HG03439 (cell line): ENCODE results near the gene R3HDM2.
"Not testable (repeated sequence)": the region's sequence is repeated elsewhere in the genome, so short reads cannot be mapped to it uniquely, and the experiment has no call there.

Experiments used
- ATAC-seq: cut with Tn5 transposase; IDR thresholded peaks from one replicate; pipeline ENCODE4 v1.9.1; 2021; ENCODE audit warnings: mild to moderate bottlenecking, moderate library complexity; ENCODE audit not compliant: unreplicated experiment

The R3HDM2 gene

GRCh38 chr12:57384478-57384877 lies 46.4 kb downstream of the R3HDM2 start:
- ATAC-seq, result no peak

GRCh38 chr12:57381693-57382220 lies 49.1 kb downstream of the R3HDM2 start:
- ATAC-seq, result no peak

DNA sequence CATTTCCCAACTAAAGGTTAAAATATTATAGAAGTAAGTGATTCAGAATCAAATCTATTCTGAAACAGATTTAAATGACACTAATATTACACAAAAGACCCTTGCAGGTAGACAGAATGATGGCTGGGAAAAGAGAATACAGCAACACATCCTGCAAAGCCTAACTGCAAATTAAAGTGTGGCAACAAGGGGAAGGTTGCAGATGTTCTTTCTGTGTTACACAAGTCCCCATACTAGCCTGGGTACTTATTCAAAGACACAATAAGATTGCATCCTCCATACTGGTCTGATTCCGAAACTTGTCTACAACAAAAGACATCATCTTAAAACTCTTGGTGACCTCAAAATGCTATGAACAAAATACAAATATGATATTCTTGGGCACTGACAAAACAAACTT lies 50.5 kb downstream of the R3HDM2 start:
- ATAC-seq, result no peak

DNA sequence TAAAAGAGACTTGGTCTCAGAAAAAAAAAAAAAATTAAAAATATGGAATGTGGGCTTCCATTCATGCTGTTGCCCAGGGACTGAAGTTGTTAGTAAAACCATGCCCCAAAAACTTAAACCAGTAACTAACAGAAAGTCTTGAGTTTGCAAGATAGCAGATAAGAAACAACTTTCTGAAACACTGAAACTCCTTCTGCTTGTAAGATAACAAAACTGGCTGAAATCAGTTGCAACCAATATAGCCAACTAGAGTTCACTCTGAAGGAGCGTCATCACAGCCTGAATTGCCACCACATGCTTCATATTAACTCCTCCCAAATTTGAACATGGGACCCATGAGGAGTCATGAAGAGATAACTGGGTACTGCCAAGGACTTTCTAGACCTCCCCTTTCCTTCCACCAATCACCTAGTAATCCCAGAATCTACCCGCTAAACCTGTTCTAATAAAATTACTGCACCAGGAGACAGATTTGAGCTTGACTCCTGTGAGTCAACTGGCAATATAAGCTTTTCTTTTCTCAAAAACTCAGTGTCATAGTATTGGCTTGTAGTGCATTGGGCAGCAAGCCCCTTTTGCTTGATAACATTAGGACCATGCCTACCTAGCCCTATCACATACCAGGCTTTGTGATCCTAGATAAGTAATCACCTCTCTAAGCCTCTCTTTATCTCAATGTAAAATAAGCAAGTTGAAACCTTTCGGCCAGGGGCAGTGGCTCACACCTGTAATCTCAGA lies 53.6 kb downstream of the R3HDM2 start:
- ATAC-seq, result no peak

- no peak for ATAC-seq
Observed at GRCh38 chr12:57372233-57372632, 58.6 kb downstream of the R3HDM2 start.

DNA sequence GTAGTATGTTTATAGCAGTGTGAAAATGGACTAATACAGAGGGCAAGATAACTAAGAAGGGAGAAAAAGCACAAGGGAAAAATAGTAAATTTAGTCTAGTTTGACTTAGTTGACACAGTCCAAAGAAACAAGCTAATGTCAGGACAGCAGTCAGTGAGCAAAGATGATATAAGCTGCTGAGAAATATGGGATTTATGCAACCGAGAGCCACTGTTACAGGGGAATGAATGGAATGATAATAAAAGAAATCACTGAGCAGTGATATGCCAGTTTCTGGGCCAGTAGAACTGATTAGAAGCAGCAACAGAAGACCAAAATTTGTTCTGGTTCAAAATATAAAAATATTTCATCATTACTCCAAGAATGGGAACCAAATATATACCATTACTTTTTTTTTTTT lies 60.1 kb downstream of the R3HDM2 start:
- no peak for ATAC-seq

GRCh38 chr12:57370072-57370471 lies 60.8 kb downstream of the R3HDM2 start:
- no peak for ATAC-seq

DNA sequence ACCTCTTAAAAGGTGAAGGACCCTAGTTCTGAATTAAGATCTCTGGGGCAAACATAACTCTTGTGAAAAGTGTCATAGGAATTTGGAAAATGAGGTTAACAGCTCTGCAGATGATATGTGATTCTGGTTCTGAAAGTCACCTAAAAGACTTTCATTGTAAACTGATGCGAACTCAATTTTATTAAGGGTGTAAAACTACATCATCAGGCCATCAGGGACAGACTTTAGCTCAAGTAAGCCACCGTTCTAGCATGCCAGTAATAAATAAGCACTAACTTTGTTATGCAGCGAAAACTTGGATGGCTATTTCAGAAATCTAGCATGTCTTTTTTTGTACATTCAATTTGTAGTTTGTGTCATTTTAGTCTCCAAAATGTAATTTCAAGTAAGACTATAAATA lies 61.6 kb downstream of the R3HDM2 start:
- ATAC-seq, result no peak

GRCh38 chr12:57368349-57369095 lies 62.3 kb downstream of the R3HDM2 start:
- ATAC-seq, result no peak

GRCh38 chr12:57367121-57367520 lies 63.7 kb downstream of the R3HDM2 start:
- no peak for ATAC-seq

DNA sequence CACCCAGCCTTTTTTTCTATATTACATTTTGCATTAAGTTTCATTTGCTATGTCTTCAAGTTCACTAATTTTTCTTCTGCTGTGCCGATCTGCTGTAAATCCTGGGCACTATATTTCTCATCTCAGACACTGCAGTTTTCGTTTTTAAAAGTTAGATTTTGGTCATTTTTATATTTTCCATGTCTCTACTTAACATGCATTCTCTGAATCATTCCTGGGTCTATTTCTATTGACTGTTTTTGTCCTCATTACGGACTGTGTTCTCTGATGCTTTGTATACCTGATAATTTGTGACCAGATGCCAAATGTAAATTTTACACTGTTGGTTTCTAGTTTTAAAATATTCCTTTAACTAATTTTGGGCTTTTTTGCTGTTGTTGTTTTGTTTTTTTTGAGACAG lies 64.5 kb downstream of the R3HDM2 start:
- ATAC-seq, result no peak

DNA sequence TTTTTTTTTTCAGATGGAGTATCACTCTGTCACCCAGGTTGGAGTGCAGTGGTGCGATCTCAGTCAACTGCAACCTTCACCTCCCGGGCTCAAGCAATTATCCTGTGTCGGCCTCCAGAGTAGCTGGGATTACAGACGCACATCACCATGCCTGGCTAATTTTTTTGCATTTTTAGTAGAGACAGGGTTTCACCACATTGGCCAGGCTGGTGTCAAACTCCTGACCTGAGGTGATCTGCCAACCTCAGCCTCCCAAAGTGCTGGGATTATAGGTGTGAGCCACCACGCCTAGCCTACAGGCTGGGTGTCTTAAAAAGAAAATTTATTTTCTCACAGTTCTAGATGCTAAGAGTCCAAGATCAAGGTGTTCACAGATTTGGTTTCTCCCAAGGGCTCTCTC lies 66.7 kb downstream of the R3HDM2 start:
- ATAC-seq, result not testable (repeated sequence)

DNA sequence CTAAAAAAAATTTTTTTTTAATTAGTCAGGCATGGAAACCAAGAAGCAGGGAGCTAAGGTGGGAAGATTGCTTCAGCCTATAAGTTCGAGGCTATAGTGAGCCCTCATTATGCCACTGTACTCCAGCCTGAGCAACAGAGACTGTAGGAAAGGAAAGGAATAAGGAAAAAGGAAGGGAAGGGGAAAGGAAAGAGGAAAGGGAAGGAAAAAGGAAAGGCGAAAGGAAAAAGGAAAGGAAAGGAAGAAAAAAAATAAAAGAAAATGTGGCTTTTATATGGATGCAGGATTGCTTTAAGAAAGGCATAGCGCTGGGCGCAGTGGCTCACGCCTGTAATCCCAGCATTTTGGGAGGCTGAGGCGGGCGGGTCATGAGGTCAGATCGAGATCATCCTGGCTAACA lies 70.4 kb downstream of the R3HDM2 start:
- no peak for ATAC-seq

DNA sequence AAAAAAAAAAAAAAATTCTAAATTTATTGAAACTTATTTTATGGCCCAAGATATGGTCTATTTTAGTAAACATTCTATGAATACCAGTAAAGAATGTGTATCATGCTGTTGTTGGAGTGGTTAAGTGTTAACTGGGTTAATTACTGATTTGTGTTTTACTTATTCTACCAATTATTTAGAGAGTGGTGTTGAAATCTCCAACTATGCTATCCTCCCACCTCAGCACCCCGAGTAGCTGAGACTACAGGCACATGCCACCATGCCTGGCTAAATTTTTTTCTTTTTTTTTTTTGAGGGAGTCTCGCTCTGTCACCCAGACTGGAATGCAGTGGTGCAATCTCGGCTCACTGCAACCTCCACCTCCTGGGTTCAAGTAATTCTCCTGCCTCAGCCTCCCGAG lies 72.2 kb downstream of the R3HDM2 start:
- ATAC-seq, result no peak

DNA sequence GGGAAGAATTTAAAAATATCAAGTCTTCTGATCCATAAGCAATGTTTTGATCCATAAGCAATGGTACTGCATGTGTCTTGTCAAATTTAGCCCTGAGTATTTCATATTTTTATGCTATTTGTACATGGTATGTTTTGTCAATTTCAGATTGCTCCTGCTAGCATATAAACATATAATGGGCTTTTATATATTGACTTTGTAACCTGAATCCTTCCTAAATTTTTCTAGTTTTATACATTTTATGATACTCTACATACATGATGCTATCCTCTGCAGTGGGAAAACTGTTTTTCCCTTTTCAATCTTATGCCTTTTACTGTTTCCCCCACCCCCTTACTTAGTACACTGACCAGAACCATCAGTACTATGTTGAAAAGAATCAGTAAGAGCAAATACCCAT lies 75.1 kb downstream of the R3HDM2 start:
- no peak for ATAC-seq

DNA sequence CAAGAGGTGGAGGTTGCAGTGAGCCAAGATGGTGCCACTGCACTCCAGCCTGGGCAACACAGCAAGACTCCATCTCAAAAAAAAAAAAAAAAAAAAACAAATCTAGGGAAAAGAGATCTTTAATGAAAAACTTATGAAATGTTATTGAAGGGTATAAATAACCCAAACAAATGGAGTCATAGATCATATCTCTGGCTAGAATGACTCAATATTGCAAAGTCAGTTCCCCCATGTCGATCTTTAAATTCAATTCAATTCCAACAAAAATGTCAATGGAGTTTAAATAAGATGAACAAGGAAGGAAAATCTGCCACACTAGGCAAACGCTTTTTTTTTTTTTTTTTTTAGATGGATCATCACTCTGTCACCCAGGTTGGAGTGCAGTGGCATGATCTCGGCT lies 78.7 kb downstream of the R3HDM2 start:
- no peak for ATAC-seq

- ATAC-seq, result no peak
Observed at GRCh38 chr12:57347284-57347683, 83.6 kb downstream of the R3HDM2 start.

- no peak for ATAC-seq
Observed at GRCh38 chr12:57343703-57344378, 87.0 kb downstream of the R3HDM2 start.

DNA sequence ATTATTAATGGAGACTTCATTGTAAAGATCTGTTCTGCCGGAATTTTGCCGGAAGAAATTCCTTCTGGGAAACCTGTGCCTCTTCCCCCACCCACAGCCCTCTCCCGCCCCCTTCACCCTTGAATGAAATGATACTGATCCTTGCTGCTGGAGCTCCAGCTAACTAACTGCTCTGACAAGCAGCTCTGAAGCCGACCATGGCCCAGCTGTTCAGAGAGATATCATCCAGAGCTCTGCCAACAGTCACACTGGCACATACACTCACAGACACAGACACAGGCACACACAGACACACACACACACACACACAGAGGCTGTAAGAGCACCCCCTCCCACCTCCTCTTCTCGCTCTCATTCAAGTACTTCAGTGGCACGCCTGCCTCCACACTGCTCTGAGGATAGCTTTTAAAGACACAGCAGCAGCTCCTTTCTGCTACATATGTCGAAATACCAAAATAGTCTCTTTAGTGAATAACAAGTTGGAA lies 88.6 kb downstream of the R3HDM2 start:
- ATAC-seq, result no peak

GRCh38 chr12:57341275-57341990 lies 89.4 kb downstream of the R3HDM2 start:
- ATAC-seq, result no peak

DNA sequence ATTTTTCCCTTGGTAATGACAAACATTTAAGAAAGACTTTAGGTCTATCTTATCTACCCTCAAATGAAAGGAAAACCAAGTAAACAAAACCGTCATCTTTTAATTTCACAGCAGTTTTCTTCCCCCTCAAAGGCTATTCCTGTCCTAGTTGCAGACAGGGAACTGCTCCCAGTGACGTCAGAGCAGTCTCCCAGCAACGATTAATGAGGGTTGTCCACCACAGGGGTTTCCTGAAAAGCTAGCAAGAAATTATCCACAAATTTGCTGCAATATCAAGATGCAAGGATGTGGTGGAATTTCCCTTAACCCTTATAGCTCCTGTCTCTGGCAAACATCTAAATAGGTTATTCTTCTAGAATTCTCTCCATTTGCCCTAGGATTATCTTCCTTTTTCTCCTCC lies 90.7 kb downstream of the R3HDM2 start:
- ATAC-seq, result no peak
